ENCODE measurements around the gene MYADML2. TPM values are rescaled to one million over a fixed set of nuclear protein-coding genes. Genes with fewer than 3 reads are reported as not detected.
A peak's percentile ranks its signal among the peaks of the same experiment; 100 is the strongest.

MYADML2 gene
- total and polyA plus RNA-seq, 2 of the 8 experiments (the other 6 are each of a cell fraction or from before 2014, with no cell fraction given) = 0.26 to 0.47 TPM

DNA sequence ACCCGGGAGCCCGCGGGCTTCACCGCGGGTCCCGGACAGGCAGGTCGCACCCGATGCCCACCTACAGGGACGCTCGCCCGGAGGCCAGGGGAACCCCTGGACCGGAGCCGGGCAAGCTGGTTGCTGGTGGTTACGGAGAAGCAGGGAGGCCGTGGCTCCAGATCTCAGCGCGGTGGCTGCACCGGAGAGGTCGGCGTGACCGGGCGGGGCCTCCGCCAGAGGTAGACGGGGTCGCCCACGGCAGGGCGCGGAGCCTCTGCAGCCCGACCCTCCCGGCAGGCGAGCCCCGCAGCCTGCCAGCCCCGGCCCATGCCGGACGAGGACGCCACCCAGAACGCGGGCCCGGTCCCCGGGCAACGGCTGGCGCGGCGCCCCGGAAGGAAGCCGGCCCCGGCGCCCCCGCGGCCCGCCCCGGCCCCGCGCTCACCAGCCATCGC, 36.2 kb downstream of the MYADML2 start:
- Histone ChIP-seq H4K91ac (replicated peaks; ENCODE audit: insufficient read length, low read length) (peak overlapping the region; percentile 65), H4K20me1 (replicated peaks in 1 of 2; ENCODE audit: control insufficient read depth in 1 of 2, insufficient read depth in 2 of 2, low read length in 2 of 2) (peaks cover 3 to 46% of the 10 kb centered on the region in 2 experiments), H3K23ac (ENCODE audit: insufficient read length) (no peak overlapping the region), H3K79me1 (ENCODE audit: low read depth, low read length) (peaks cover 2% of the 10 kb centered on the region; the same call in 1 of the 2 replicates), H2BK15ac (ENCODE audit: low read length) (no peak overlapping the region), H3K27me3 (replicated peaks in 1 of 4; ENCODE audit: control insufficient read depth in 3 of 4, extremely low read depth in 1 of 4, insufficient read depth in 3 of 4, low read length in 3 of 4) (peaks cover 0 to 4% (median 2%) of the 10 kb centered on the region in 4 experiments; a peak in 2 of 7 replicates), H3K23me2 (ENCODE audit: low read depth, low read length) (peaks cover 6% of the 10 kb centered on the region; the same call in 1 of the 2 replicates), H3K27ac (ENCODE audit: low read depth, low read length) (no peak overlapping the region), H3K56ac (replicated peaks; ENCODE audit: insufficient read length, low read depth, low read length) (peak overlapping the region; percentile 46), H3K18ac (ENCODE audit: extremely low read depth, low read length) (peak overlapping the region; percentile 48; the same call in 1 of the 2 replicates), H3K4me3 (ENCODE audit: extremely low read depth in 1 of 4, insufficient read depth in 2 of 4, low read depth in 3 of 4, low read length in 4 of 4) (peak overlapping the region; percentile 45 to 88 (median 70)), H4K8ac (ENCODE audit: extremely low read depth, insufficient read depth, low read length) (no peak overlapping the region), H3K14ac (ENCODE audit: insufficient read length) (no peak overlapping the region), H2AK5ac (ENCODE audit: low read depth, low read length) (no peak overlapping the region), H3K9me3 (ENCODE audit: insufficient read depth in 2 of 2, low read depth in 1 of 2, low read length in 1 of 2) (no peaks in the 10 kb centered on the region), H3K4me2 (ENCODE audit: insufficient read depth in 1 of 2, low read depth in 2 of 2, low read length in 2 of 2) (peak overlapping the region; percentile 68 to 91), H2BK120ac (replicated peaks; ENCODE audit: low read depth, low read length) (no peak overlapping the region), H2BK5ac (ENCODE audit: low read depth, low read length) (no peak overlapping the region), H2BK12ac (ENCODE audit: low read depth, low read length) (no peak overlapping the region), H3K4ac (replicated peaks; ENCODE audit: insufficient read length, low read depth, low read length) (no peak overlapping the region), H2AFZ (ENCODE audit: low read length) (no peak overlapping the region), H3K79me2 (ENCODE audit: control insufficient read depth in 1 of 2, insufficient read depth in 2 of 2, low read length in 2 of 2) (no peaks in the 10 kb centered on the region; a peak in 1 of 4 replicates), H2BK20ac (ENCODE audit: low read length) (no peak overlapping the region), H3K36me3 (ENCODE audit: control insufficient read depth in 2 of 4, insufficient read depth in 4 of 4, low read length in 3 of 4) (peaks cover 8 to 25% (median 19%) of the 10 kb centered on the region in 4 experiments), H3K4me1 (replicated peaks in 1 of 4; ENCODE audit: control insufficient read depth in 3 of 4, insufficient read depth in 4 of 4, low read length in 3 of 4) (peaks cover 0 to 10% (median 5%) of the 10 kb centered on the region in 4 experiments; a peak in 3 of 7 replicates), H3K9ac (replicated peaks in 1 of 4; ENCODE audit: extremely low read depth in 1 of 4, low read depth in 3 of 4, low read length in 3 of 4) (peak overlapping the region in 2 of 4 experiments; percentile 24 to 61; a peak in 3 of 7 replicates), H4K5ac (ENCODE audit: insufficient read length, low read depth, low read length) (no peak overlapping the region)
- DNase-seq (ENCODE audit: low read depth in 1 of 2, low spot score in 2 of 2) (no peak), FAIRE-seq (no peak)
- TF ChIP-seq KDM4A (IDR thresholded peaks at IDR 0.05; ENCODE audit: low read depth, low read length, severe bottlenecking) (peak; percentile 59), RXRA (IDR thresholded peaks at IDR 0.05; ENCODE audit: insufficient read depth, low read depth, low read length) (no peak), NRF1 (IDR thresholded peaks at IDR 0.05; ENCODE audit: low read depth, low read length) (no peak), FOSL1 (IDR thresholded peaks at IDR 0.05; ENCODE audit: insufficient read depth, low read depth, low read length) (no peak), ASH2L (IDR thresholded peaks at IDR 0.05; ENCODE audit: low read length) (peak; percentile 3)
- TF ChIP-seq, protein P1, sequence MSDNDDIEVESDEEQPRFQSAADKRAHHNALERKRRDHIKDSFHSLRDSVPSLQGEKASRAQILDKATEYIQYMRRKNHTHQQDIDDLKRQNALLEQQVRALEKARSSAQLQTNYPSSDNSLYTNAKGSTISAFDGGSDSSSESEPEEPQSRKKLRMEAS (IDR thresholded peaks at IDR 0.05) = no peak
- CTCF ChIA-PET (ENCODE audit: partially characterized antibody) = interaction anchor here (1.7 kb wide), 1 partner anchor 41 kb away, joined by 4 read pairs; no protein-coding TSS in a partner anchor
- WGBS, 2 experiments (ENCODE audit: extremely low coverage in 1 of 2, insufficient coverage in 1 of 2, insufficient read length in 1 of 2, insufficient replicate concordance in 2 of 2, low coverage in 1 of 2, low lambda C conversion rate in 2 of 2, missing lambda C conversion rate in 1 of 2) = 4% methylated on average over 32 of the region's 55 CpGs; no CpG with 5 or more reads in 1 of the 2 experiments
- POLR2A ChIA-PET (ENCODE audit: partially characterized antibody) = interaction anchor here (0.7 to 8.7 kb wide), 7 partner anchors 10 to 120 kb away, joined by 3 to 135 read pairs (median 5); partner anchors contain the start of gene MAFG
